GM23338 (cell line): ENCODE measurements around the gene CD63.

ENCODE experiments used
- CTCF ChIP-seq, 2 experiments: fragments of 200-600 bp in 1 of 2; sonication (generic) in 1 of 2; conservative IDR thresholded peaks; 2 replicates each; pipeline versions ENCODE4 v1.5.1 to v1.6.1; 2016 to 2017; ENCODE audit warnings: antibody characterized with exemption in 2 of 2, low read depth in 2 of 2, mild to moderate bottlenecking in 2 of 2, moderate library complexity in 1 of 2
- EZH2 ChIP-seq: fragments of 200-600 bp; sonication (generic); IDR thresholded peaks from one replicate; pipeline ENCODE4 v1.8.0; 2017; ENCODE audit warnings: antibody characterized with exemption, mild to moderate bottlenecking, low read depth; ENCODE audit not compliant: unreplicated experiment
- EZH2phosphoT487 ChIP-seq: fragments of 200-600 bp; sonication (generic); IDR thresholded peaks from one replicate; pipeline ENCODE4 v1.8.1; 2018; ENCODE audit warnings: antibody characterized with exemption; ENCODE audit not compliant: unreplicated experiment
- JUNB ChIP-seq: IDR thresholded peaks from one replicate; pipeline ENCODE4 v1.6.1; 2016; ENCODE audit warnings: antibody characterized with exemption; ENCODE audit not compliant: unreplicated experiment
- POLR2AphosphoS5 ChIP-seq: IDR thresholded peaks from 2 replicates; pipeline ENCODE4 v1.6.1; 2016; ENCODE audit warnings: antibody characterized with exemption, low read depth
- ZNF114 ChIP-seq: fragments of 250-450 bp; sonication (Bioruptor Pico); IDR thresholded peaks from 2 replicates; pipeline ENCODE4 v1.5.0; 2020; ENCODE audit warnings: mild to moderate bottlenecking, moderate library complexity
- ZNF331 ChIP-seq: fragments of 250-450 bp; sonication (Bioruptor Pico); IDR thresholded peaks from 2 replicates; pipeline ENCODE4 v1.5.0; 2020; ENCODE audit warnings: low read depth, mild to moderate bottlenecking, moderate library complexity
- TF ChIP-seq, protein P1 (sequence below): IDR thresholded peaks from one replicate; pipeline ENCODE4 v1.6.1; 2018; ENCODE audit warnings: antibody characterized with exemption; ENCODE audit not compliant: unreplicated experiment

- TF ChIP-seq POLR2AphosphoS5, result no peak
- no peak for TF ChIP-seq CTCF (conservative IDR thresholded peaks at IDR 0.05; ENCODE audit: low read depth in 2 of 2)
- TF ChIP-seq, protein P1, sequence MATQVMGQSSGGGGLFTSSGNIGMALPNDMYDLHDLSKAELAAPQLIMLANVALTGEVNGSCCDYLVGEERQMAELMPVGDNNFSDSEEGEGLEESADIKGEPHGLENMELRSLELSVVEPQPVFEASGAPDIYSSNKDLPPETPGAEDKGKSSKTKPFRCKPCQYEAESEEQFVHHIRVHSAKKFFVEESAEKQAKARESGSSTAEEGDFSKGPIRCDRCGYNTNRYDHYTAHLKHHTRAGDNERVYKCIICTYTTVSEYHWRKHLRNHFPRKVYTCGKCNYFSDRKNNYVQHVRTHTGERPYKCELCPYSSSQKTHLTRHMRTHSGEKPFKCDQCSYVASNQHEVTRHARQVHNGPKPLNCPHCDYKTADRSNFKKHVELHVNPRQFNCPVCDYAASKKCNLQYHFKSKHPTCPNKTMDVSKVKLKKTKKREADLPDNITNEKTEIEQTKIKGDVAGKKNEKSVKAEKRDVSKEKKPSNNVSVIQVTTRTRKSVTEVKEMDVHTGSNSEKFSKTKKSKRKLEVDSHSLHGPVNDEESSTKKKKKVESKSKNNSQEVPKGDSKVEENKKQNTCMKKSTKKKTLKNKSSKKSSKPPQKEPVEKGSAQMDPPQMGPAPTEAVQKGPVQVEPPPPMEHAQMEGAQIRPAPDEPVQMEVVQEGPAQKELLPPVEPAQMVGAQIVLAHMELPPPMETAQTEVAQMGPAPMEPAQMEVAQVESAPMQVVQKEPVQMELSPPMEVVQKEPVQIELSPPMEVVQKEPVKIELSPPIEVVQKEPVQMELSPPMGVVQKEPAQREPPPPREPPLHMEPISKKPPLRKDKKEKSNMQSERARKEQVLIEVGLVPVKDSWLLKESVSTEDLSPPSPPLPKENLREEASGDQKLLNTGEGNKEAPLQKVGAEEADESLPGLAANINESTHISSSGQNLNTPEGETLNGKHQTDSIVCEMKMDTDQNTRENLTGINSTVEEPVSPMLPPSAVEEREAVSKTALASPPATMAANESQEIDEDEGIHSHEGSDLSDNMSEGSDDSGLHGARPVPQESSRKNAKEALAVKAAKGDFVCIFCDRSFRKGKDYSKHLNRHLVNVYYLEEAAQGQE, result no peak
- no peak for TF ChIP-seq JUNB
- TF ChIP-seq EZH2, result no peak
- TF ChIP-seq EZH2phosphoT487, result no peak
- no peak for TF ChIP-seq ZNF331 (CRISPR knock-in tag)
- no peak for TF ChIP-seq ZNF114 (CRISPR knock-in tag)
These were observed 8.8 kb upstream of the CD63 start for GRCh38 chr12:55737581-55738122.
